Lower lobe of right lung (tissue), 2 donors: Measurements from ENCODE around the gene FAM204A. TPM values are rescaled to one million over a fixed set of nuclear protein-coding genes. Genes with fewer than 3 reads are reported as not detected.

ENCODE experiments used
- ATAC-seq, 2 donors: fragments of 200-7000 bp; cut with Tn5 transposase; one replicate each; pipeline ENCODE4 v1.9.1; 2020 to 2022; ENCODE audit warnings: mild to moderate bottlenecking in 2 of 2, moderate library complexity in 2 of 2
- DNase-seq: peaks from one replicate; pipeline ENCODE4 v3.0.0-alpha.2; 2020
- H3K27ac ChIP-seq: fragments of 200-600 bp; one replicate; pipeline ENCODE4 v1.8.0; 2022
- H3K27me3 ChIP-seq: fragments of 200-600 bp; one replicate; pipeline ENCODE4 v1.8.0; 2022; ENCODE audit warnings: low read depth
- H3K36me3 ChIP-seq: fragments of 200-600 bp; one replicate; pipeline ENCODE4 v1.8.0; 2022; ENCODE audit warnings: mild to moderate bottlenecking
- H3K4me1 ChIP-seq: fragments of 200-600 bp; one replicate; pipeline ENCODE4 v1.8.0; 2022
- H3K4me3 ChIP-seq: fragments of 200-600 bp; one replicate; pipeline ENCODE4 v1.8.0; 2022; ENCODE audit warnings: mild to moderate bottlenecking
- H3K9me3 ChIP-seq: fragments of 200-600 bp; one replicate; pipeline ENCODE4 v1.8.0; 2022
- intact Hi-C: fragments of 100-400 bp; cut with DNase I; formaldehyde crosslinking; loops from one replicate; pipeline ENCODE4 v1.11.0; 2022
- total RNA-seq: library from RNA; stranded (reverse); fragmentation: NEBNext Ultra II Directional; extraction: Animal tissue kit (Norgen Biotek cat#: 25700); gene quantifications from one replicate; pipeline ENCODE4 v1.2.1, GENCODE V29; 2021
- TF ChIP-seq, protein P1 (sequence below): fragments of 200-600 bp; IDR thresholded peaks from one replicate; pipeline ENCODE4 v1.8.0; 2022; ENCODE audit warnings: antibody characterized with exemption, mild to moderate bottlenecking
- donor health status: DM: no; HTN: yes; CAD: no; lungs with severe emphysema.

FAM204A gene
- total RNA-seq, 1 donor from 2014 or later, result 58.4 TPM

DNA sequence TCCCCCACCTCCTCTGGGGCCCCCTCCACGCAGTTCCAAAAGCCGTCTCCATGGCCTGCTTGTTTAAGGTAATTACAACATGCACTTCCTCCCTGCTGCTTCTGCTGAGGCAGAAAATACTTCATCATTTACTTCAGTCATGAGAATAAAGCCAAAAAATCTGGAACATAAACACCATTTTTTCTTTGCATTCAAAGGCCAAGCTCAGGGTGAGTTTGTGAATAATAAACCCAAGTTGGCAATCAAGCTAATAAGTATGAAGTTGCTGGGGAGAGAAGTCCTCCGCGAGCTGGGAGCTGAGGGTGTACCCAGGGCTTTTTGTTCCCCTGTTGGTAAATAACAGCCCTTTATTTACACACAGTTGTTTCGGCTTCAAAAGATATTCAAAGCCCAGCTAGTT lies 70.5 kb downstream of the FAM204A start:
- no peak for ATAC-seq
- DNase-seq, result no peak
- no peaks in the 10 kb centered on the region for H3K36me3 ChIP-seq
- intact Hi-C loops, result no loop called here
- no peaks in the 10 kb centered on the region for H3K4me1 ChIP-seq
- H3K27me3 ChIP-seq, result peaks cover 19% of the 10 kb centered on the region
- peak overlapping the region; percentile 24 for H3K27ac ChIP-seq
- H3K4me3 ChIP-seq, result peak overlapping the region; percentile 28
- no peaks in the 10 kb centered on the region for H3K9me3 ChIP-seq
- TF ChIP-seq, protein P1, sequence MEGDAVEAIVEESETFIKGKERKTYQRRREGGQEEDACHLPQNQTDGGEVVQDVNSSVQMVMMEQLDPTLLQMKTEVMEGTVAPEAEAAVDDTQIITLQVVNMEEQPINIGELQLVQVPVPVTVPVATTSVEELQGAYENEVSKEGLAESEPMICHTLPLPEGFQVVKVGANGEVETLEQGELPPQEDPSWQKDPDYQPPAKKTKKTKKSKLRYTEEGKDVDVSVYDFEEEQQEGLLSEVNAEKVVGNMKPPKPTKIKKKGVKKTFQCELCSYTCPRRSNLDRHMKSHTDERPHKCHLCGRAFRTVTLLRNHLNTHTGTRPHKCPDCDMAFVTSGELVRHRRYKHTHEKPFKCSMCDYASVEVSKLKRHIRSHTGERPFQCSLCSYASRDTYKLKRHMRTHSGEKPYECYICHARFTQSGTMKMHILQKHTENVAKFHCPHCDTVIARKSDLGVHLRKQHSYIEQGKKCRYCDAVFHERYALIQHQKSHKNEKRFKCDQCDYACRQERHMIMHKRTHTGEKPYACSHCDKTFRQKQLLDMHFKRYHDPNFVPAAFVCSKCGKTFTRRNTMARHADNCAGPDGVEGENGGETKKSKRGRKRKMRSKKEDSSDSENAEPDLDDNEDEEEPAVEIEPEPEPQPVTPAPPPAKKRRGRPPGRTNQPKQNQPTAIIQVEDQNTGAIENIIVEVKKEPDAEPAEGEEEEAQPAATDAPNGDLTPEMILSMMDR, result no peak

DNA sequence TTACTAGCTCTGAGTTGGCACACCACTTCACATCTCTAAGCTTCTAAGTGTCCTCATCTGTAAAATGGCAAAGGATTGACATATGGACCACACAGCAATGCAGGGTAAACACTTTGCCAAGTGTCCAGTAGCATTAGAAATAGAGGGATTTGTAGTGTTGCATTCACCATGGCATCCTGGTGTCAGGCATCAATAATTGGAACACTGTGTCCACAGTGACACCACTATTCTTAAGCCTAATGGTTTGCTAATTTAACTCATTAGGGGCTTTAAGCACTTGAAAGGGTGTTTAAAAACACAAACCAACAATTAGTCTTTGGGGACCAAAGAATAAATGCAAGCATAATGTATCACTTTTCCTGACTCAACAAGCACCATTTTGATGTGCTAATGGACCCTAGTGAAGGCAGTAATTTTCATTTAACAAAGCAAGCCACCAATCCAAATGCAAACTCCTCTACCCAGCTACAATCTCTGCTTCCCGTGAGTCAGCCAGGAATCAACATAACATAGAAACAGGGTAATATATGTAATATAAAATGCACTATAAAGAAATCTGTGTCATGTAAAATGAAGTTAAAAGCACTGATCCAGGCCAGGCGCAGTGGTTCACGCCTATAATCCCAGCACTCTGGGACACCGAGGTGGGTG lies 75.9 kb downstream of the FAM204A start:
- Histone ChIP-seq H3K9me3 (no peaks in the 10 kb centered on the region), H3K36me3 (no peaks in the 10 kb centered on the region), H3K27me3 (peaks cover 14% of the 10 kb centered on the region), H3K4me1 (no peaks in the 10 kb centered on the region), H3K27ac (no peak overlapping the region), H3K4me3 (no peak overlapping the region)
- DNase-seq, result no peak
- intact Hi-C loops, result no loop called here
- ATAC-seq, result no peak
- TF ChIP-seq, protein P1, result no peak

DNA sequence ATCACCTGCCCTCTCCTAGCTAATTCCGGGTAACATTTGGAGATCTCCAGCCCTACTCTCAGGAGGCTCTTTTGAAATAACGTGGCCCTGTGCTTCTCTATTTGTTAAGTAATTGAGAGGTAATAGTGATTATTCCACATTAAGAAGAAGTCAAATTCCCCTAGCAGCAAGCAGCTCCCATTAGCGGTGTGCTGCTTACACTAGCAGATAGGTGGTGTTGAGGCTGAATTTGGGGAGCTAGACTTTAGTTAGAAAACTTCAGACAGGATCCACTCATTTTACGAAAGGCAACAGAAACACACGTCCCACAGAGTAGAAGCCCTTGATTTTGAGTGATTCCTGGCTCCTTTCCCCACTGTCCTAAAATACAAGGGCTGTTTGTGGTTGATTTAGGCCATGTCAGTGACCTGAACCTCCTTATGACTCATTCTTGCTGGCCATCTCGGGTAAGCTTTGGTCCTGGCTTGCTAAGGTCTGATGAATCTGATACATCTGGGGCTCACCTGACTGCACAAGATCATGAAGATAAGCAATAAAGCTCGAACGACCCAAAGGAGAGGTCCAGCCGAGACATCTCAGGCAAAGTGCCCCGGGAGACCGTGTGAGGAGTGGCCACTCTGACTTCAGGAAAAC lies 77.2 kb downstream of the FAM204A start:
- intact Hi-C loops, result no loop called here
- no peaks in the 10 kb centered on the region for H3K9me3 ChIP-seq
- no peak for DNase-seq
- TF ChIP-seq, protein P1, result no peak
- no peak for ATAC-seq
- H3K4me3 ChIP-seq, result no peak overlapping the region
- H3K27me3 ChIP-seq, result peaks cover 12% of the 10 kb centered on the region
- no peaks in the 10 kb centered on the region for H3K36me3 ChIP-seq
- no peak overlapping the region for H3K27ac ChIP-seq
- no peaks in the 10 kb centered on the region for H3K4me1 ChIP-seq

DNA sequence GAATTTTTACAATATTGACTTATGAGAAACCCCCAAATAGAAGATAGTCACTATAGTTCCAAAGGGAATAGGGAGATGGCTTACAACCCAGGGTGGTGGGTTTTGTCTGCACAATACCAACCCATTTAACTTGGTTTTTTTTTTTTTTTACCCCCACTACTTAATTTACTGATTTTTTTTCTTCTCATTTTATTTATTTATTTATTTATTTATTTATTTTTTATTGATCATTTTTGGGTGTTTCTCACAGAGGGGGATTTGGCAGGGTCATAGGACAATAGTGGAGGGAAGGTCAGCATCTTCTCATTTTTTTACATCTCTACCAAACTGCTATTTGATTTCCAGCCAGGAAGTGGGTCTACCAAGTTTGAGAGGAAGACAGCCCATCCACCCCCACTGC lies 77.9 kb downstream of the FAM204A start:
- Histone ChIP-seq H3K9me3 (no peaks in the 10 kb centered on the region), H3K27ac (no peak overlapping the region), H3K36me3 (no peaks in the 10 kb centered on the region), H3K4me1 (no peaks in the 10 kb centered on the region), H3K27me3 (peaks cover 8% of the 10 kb centered on the region), H3K4me3 (no peak overlapping the region)
- TF ChIP-seq, protein P1, result no peak
- intact Hi-C loops, result no loop called here
- DNase-seq, result no peak
- ATAC-seq, result no peak

DNA sequence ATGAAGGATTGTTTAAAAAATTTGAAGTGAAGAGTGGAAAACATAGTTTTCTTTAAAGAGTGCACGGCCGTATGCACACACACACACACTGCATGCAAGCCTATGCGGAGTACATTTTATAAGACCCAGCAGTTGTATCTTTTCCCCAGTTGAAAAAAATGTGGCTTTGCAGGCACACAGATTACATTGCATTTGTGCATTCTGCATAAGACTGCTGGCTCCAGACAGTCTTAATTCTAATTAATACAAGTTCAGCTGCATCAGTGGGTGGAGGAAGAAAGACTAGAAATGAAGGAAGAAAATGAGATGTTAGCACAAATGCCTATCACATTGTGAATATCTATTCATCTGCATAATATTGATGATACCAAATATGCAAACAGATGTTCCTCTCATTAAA lies 79.6 kb downstream of the FAM204A start:
- TF ChIP-seq, protein P1, result no peak
- ATAC-seq (no peak), DNase-seq (no peak)
- no peaks in the 10 kb centered on the region for H3K36me3 ChIP-seq
- no peaks in the 10 kb centered on the region for H3K4me1 ChIP-seq
- peaks cover 12% of the 10 kb centered on the region for H3K27me3 ChIP-seq
- H3K9me3 ChIP-seq, result no peaks in the 10 kb centered on the region
- no peak overlapping the region for H3K27ac ChIP-seq
- intact Hi-C loops, result no loop called here
- H3K4me3 ChIP-seq, result no peak overlapping the region
